ENCODE measurements around the gene MAU2.
"Not testable (repeated sequence)": the region's sequence is repeated elsewhere in the genome, so short reads cannot be mapped to it uniquely, and the experiment has no call there.

Gene MAU2

DNA sequence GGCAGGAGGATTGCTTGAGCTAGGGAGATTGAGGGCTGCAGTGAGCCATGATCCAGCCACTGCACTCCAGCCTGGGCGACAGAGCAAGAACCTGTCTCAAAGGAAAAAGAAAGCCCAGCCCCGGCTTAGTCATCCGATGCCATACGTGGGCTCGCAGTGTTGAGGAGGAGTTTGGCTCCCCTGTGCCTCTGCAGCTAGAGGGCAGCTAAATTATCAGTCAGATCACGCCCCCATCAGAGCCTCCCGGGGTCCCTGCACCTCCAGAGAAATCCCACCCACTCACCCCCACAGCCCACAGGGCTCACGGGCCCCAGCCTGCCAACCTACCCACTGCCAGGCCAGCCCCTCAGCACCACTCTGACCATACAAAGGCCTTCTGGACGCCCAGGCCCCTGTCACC lies 27.6 kb downstream of the MAU2 start:
- no peak for DNase-seq (ENCODE audit: low read depth)

- no peak for DNase-seq (ENCODE audit: low read depth)
Measured at GRCh38 chr19:19349365-19349764, 28.7 kb downstream of the MAU2 start.

DNA sequence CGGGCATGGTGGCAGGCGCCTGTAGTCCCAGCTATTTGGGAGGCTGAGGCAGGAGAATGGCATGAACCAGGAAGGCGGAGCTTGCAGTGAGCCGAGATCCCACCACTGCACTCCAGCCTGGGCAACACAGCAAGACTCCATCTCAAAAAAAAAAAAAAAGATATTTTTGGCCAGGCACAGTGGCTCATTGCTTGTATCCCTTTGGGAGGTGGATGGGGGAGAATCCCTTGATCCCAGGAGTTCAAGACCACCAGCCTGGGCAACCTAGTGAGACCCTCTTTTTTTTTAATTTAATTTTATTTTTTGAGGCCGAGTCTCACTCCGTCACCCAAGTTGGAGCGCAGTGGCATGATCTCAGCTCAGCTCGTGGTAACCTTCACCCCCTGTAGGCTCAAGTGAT lies 30.1 kb downstream of the MAU2 start:
- not testable (repeated sequence) for DNase-seq (ENCODE audit: low read depth)

DNA sequence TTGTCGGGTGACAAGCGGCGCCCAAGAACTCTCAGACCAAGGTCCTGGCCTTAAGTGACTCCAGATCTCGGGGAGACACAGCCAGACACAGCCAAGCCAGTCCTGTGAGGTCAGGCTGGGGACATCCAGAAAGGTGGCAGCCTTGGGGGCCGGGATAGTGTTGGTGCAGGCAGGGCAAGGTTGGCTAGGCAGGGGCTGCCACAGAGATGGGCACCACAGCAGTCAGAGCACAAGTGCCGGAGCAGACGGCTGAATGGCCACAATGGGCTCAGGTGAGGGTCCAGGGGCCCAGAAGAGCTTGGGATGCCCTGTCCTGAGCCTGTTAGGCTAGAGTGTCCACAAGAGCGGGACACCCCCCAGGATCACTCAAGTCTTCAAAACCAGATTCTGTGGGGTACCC lies 32.2 kb downstream of the MAU2 start:
- DNase-seq (ENCODE audit: low read depth): no peak

GRCh38 chr19:19354007-19354406 lies 33.4 kb downstream of the MAU2 start:
- DNase-seq (ENCODE audit: low read depth): no peak

- no peak for DNase-seq (ENCODE audit: low read depth)
Measured at GRCh38 chr19:19354932-19355331, 34.3 kb downstream of the MAU2 start.

DNA sequence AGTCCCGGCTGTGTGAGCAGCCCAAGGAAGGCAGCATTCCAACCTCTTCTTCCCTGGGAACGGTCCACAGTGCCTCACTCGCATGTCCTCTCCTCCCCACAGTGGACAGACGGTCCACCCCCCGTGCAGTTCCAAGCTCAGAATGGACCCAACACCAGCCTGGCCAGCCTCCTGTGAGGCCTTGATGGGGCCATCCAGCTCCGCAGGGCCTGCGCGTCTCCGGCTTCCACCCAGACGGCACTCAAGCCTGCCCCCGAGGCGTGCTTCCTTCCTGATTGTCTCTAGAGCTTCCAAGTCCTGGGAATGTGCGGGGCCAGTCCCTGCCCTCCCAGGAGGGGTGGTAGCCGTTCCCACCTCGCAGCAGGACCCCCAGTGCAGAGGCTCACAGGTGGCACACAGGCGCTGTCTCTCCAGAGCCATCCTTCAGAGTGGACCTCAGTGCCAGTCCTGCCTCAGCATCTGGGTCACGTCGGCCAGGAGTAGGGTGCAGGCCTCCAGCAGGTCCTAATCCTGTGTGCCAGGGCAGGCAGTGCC lies 35.0 kb downstream of the MAU2 start:
- DNase-seq (ENCODE audit: low read depth): no peak

DNA sequence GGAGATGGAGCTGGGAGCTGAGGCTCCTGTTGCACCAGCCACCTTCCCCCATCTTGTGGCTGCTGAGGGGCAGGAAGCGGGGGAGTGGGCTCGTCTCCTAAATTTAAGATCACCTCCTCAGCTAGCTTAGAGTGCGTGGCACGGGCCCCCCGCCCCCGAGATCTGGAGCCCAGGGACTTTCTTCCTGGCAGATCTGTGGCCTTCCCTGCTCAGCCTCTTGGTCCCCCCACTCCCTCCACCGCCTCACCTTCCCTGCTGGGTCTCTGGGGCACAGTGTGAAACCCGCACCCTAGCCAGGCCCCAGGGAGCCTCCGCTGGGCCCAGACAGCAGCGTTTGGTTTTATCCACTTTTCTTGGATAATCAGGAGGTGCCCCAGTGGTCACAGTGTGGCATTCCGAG lies 35.9 kb downstream of the MAU2 start:
- DNase-seq (ENCODE audit: low read depth): no peak

DNA sequence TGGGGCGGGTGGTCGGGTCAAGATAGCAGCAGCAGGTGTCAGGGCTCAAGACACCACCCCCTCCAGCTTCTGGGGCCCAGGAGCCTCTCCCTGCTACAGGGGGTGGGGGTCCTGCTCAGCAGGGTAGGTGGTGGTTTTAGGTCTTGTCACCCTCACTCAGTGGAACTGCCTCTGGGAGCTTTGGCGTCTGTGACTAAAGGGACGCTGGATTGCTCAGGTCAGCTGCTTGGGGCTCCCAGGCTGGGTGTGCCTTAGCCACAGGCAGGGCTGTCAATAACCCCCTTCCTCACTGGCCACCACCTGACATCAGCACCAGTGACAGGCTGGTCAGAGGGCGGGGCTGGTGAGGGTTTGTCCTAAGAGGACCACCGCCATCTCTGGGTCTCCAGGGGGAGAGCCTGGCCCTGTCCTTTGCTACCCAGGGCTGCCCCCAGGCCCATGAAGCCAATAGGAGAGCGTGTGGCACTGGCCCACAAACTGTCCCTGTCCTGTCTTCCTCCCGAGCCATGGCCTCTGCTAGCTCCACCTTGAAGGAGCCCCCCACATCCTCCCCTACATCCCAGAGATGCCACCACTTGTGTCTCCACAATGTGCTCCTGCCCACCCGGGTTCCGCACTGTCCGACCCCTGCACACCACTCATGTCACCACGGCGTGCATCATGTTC lies 36.4 kb downstream of the MAU2 start:
- DNase-seq (ENCODE audit: low read depth): no peak

DNA sequence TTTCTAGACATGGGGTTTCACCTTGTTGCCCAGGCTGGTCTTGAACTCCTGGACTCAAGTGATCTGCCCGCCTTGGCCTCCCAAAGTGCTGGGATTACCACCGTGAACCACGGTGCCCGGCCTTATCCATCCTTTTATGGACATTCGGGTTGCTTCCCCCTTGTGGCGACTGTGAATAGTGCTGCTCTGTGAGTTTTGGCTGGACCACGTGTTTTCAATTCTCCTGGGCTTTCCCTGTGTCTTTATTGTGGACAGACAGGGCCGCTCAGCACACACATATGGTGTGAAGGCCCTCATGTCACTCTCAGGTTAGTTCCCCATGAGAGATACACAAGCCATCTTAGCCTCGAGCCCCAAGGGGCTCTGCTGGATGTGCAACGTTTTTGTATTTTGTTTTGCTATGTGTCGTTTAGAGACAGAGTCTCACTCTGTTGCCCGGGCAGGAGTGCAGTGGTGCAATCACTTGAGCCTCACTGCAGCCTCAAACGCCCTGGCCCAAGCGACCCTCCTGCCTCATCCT lies 40.5 kb downstream of the MAU2 start:
- peak; percentile 70 for DNase-seq (ENCODE audit: low read depth)

- DNase-seq (ENCODE audit: low read depth): no peak
Measured at GRCh38 chr19:19362075-19362474, 41.4 kb downstream of the MAU2 start.

GRCh38 chr19:19366434-19367396 lies 46.1 kb downstream of the MAU2 start:
- peak; percentile 76 for DNase-seq (ENCODE audit: low read depth)

GRCh38 chr19:19368087-19368486 lies 47.5 kb downstream of the MAU2 start:
- DNase-seq (ENCODE audit: low read depth): no peak

- DNase-seq (ENCODE audit: low read depth): no peak
Measured at GRCh38 chr19:19371059-19371458, 50.4 kb downstream of the MAU2 start.

DNA sequence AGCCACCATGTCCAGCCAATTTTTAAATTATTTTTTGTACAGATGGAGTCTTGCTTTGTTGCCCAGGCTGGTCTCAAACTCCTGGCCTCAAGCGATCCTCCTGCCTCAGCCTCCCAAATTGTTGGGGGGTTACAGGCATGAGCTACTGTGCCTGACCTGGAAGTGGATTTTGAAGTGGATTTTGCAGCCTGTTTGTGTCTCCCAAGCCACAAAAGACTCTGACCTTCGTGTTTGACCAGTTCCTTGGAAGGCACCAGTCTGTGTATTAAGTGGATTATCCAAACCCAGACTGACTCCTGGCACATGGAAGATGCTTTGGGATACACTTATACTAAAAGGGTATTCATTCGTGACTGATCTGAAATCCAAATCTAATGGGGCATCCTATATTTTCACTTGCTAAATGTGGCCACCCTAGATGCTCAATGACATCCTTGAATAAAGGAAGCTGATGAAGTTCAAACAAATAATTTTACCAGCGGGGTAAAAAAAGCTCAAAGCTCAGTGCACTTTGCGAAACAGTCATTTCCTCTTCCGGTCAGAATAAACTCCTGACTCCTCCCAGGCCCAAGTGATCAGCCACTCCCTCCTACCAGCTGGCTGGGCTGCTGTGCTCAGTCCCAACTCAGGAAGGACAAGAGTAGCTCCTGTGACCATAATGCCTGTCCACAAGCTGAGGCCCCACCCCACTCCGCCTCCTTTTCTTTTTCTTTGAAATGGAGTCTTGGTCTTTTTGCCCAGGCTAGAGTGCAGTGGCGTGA lies 52.2 kb downstream of the MAU2 start:
- DNase-seq (ENCODE audit: low read depth): no peak

DNA sequence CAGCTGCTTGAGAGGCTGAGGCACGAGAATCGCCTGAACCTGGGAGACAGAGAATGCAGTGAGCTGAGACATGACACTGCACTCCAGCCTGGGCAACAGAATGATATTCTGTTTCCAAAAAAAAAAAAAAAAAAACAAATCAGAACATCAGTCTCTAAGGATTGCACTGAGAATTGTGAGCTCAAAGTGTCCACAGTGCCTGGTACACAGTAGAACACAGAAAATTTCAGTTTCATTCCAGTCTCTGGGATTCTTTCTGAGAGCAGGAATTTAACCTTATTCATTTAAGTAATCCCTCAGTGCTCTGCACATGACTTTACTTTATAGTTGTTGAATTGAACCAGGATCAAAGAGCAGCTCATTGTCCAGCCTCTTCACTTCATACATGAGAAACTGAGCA lies 58.9 kb downstream of the MAU2 start:
- no peak for DNase-seq (ENCODE audit: low read depth)

GRCh38 chr19:19380316-19380715 lies 59.7 kb downstream of the MAU2 start:
- DNase-seq (ENCODE audit: low read depth): not testable (repeated sequence)

DNA sequence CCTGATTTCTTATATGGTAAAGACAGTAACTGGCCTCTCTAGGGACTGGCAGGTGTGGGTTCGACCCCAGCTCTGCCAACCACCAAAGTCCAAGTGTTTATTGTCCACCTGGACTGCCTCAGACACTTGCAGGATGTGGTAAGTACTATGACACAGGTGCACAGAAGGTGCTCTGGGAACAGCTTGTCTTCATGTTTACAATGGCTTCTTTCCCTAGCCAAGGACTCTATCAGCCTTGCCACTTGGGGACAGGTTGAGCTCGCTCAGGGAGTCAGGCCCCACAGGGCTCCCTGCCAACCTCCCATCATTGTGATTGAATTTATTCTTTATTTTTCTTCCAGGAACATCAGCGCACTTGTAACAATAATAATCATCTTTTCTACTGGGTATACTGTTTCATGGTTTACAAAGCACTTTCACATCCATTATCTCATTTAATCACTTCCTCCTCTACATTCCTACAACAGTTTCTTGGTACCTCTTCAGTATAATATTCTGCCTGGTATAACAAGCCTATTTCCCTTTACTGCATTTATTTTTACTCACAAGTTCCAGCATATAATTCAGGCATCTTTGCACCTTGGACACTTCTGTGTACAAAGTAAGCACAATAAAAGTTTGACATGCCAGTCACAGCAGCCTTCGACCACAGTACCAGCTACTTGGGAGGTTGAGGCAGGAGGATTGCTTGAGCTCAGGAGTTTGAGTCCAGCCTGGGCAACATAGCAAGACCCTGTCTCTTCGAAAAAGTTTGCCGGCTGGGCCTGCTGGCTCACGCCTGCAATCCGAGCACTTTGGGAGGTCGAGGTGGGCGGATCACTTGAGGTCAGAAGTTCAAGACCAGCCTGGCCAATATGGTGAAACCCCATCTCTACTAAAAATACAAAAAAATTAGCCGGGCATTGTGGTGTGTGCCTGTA lies 60.6 kb downstream of the MAU2 start:
- no peak for DNase-seq (ENCODE audit: low read depth)

DNA sequence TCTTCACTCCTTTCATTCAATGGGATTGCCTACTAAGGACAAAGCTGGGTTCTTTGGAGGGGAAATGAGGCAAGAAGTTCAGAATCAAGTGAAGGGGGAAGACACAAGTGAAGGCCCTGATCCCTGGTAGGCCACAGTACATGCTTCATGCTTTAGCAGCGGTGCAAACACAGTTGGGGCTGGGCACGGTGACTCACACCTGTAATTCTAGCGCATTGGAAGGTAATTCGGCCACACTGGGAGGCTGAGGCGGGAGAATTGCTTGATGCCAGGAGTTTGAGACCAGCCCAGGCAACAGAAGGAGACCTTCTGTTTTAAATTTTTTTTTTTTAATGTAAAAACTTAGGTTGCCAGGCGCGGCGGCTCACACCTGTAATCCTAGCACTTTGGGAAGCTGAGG lies 61.5 kb downstream of the MAU2 start:
- no peak for DNase-seq (ENCODE audit: low read depth)

DNA sequence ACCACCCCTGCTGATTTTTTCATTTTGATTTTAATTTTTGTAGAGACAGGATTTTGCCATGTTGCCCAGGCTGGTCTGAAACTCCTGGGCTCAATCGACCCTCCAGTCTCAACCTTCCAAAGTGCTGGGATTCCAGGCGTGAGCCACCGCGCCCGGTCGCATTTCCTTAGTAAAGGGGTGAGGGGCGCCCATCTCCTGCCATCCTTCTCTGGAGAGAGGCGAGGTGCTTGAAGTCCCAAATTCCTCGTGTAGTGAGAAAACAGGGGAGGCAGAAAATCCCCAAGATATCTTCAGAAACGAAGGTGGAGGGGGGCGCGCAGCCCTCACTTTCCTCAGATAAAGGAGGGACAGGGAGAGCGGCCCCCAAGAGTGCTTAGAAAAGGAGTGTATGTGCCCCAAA lies 63.9 kb downstream of the MAU2 start:
- no peak for DNase-seq (ENCODE audit: low read depth)
